NCI-H2171 (cell line): ENCODE data around the gene NCAPH2.
"Not testable (repeated sequence)": the region's sequence is repeated elsewhere in the genome, so short reads cannot be mapped to it uniquely, and the experiment has no call there.

Experiments
- DNase-seq: peaks from one replicate; lab custom pipeline; 2025; lab: John Stamatoyannopoulos, UW

NCAPH2 gene

DNA sequence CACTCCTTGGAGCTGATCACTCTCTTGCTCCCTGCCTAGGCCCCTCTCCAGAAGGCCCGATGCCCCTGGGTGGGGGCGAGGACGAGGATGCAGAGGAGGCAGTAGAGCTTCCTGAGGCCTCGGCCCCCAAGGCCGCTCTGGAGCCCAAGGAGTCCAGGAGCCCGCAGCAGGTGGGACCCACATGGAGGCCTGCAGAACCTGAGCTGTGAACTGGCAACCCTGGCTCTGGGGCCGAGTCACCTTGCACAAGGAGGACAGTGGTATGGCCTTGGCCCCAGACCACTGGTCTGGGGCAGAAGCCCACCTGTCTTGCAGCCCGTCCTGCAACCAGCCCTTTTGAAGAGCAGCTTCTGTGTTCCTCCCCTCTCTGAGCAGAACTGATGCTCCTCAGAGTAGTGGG is 11.1 kb downstream of the NCAPH2 start:
- no peak for DNase-seq

- not testable (repeated sequence) for DNase-seq
These were observed 12.2 kb downstream of the NCAPH2 start for GRCh38 chr22:50520184-50520583.

DNA sequence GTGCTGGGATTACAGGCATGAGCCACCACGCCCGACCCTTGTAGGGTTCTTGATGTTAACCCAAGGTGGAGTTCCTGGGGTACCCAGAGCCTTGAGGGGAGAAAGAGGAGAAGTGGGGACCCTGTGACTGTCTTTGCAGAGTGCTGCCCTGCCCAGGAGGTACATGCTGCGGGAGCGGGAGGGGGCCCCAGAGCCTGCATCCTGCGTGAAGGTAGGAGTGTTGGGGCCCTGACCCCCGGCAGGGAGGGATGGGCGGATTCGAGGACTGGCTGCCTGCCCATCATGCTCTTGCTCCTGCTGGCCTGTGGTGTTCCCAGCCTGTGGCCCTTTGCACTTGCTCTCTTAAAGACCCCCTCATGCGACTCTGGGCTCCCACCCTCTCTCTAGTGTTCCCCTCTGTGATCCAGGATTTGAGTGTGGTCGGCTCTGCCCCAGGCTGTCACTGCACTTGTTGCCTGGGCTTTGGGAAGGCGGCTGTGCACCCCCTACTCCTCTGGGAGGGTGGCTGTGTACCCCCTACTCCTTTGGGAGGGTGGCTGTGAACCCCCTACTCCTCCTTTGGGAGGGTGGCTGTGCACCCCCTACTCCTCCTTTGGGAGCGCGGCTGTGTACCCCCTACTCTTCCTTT is 12.9 kb downstream of the NCAPH2 start:
- DNase-seq = no peak

- no peak for DNase-seq
These were observed 13.7 kb downstream of the NCAPH2 start for GRCh38 chr22:50521710-50522109.

DNA sequence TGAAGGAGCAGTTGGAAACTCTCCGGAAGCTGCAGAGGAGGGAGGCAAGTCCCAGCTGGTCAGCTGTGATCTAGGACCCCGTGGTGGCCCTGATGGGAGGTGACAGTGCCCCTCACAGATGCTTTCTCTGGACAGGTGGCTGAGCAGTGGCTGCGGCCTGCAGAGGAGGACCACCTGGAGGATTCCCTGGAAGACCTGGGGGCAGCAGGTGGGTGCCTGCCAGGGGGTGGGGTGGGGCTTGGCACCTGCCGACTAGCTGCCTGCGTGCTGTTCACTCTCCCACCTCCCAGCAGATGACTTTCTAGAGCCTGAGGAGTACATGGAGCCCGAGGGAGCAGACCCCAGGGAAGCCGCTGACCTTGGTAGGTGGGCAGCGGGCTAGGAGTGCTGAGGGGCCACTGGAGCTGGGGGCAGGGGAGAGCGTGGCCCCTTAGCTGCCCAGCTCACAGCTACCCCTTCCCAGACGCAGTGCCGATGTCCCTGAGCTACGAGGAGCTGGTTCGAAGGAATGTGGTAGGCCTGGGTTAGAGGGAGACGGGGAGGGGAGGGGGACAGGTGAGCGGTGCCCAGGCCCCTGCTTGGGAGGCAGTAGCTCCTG is 14.3 kb downstream of the NCAPH2 start:
- DNase-seq = no peak

- DNase-seq = no peak
These were observed 14.9 kb downstream of the NCAPH2 start for GRCh38 chr22:50522806-50523438.

DNA sequence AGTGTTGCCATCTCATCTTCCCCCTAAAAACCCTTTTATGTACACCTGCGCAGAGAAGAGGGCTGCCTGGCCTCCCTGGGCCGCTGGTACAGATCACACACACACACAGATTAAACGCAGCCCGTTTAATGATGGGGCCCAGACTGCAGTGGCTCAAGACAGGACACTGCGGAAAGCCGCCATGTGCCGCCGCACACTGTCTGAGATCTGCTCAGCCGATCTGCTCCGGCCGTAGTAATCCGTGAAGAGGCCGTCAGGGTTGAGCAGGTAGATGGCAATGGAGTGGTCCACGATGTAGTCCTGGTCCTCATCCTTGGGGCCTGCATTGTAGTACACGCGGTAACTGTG is 15.4 kb downstream of the NCAPH2 start:
- no peak for DNase-seq

DNA sequence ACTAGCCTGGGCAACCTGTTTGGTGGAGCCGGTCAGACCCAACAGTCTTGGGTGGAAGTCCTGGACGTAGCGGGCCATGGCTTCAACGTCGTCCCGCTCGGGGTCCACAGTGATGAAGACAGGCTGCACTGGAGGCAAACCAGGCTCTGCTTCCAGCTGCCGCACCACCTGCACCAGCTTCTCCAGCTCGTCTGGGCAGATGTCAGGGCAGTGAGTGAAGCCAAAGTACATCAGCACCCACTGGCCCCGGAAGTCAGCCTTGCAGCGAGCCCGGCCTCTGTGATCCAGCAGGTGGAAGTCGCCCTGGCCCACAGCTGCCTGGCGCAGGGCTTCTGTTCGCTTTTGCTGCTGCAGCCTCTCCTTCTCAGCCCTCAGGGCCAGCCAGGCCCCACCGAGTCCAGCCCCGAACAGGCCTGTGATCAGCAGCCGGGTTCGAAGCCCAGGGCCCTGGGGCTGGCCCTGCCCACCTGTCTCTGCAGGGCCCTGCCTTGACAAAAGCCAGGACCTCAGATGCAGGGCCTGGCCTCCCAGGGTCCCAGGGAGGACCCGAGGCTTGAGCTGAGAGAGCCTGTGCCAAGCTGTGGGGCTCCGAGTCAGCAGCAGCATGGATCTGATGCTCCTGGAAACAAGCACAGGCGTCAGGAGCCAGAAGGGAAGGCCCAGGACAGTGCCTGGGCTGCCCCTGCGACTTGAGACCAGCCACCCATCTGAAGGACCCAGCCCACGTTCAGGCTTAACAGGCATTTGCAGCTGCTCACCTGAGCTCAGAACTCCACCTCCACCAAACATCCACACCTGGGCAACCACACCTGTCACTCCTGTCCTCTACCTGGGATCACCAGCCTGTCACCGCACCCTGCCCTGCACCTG is 16.0 kb downstream of the NCAPH2 start:
- DNase-seq = no peak

DNA sequence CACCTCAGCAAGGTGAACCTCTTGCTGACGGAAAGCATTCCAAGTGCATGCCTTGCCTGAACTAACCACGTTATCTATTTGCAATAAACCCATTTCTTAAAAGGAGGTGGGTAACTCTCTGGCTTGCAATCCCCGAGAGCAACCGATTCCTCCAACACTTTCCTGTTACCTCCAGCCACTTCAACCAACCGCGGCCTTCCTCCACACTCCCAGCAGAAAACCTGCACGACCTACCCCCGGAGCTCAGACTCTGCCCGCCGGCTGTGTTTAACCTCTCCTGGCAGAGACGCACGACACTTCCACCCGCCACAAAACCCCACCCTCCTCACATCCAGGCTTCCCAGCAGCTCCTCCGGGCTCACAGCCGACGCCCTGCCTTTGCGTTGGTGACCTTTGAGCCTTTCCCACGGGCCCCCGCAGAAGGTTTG is 16.7 kb downstream of the NCAPH2 start:
- no peak for DNase-seq

DNA sequence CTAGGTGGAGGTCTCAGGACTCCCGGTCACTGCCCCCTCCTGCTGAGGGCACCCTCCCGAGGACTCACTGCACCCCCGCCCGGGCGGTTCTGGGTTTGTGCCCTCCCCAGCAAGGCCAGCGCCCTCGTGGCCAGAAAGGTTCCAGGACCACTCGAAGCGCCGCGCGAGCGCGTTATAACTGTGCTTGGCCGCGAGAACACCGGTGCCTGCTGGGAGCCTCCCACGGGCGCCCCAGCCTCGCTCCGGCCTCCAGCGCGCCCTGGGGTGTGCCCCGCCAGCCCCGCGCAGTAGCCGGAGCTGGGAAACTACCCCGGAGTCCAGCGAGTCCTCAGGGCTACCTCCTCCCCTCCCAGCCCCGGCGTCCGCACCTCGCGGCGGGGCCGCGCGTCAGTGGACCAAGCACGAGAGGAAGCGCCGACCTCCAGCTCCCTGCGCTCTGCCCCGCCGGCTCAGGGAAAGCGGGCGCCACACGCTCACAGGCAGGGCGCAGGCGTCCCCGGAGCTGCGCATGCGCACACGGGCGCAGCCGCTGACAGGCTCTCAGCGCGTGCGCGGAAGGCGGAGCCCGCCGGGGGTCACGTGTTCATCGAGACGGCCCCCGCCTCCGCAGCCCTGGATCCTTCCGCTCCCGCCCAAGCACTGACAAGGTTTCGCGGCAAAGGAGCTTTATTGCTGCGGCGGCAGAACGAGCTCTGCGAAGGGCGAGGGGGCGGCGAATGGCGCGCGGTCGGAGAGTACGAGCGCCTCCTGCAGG is 17.3 kb downstream of the NCAPH2 start, which contains the start of gene SCO2:
SCO2 (minus strand) TSS at position 495 of the 754 bp plus-strand sequence. CDS start 1,187 bp downstream, outside the sequence.
- peak; percentile 97 for DNase-seq

GRCh38 chr22:50525858-50526107 is 17.8 kb downstream of the NCAPH2 start:
- DNase-seq = no peak

DNA sequence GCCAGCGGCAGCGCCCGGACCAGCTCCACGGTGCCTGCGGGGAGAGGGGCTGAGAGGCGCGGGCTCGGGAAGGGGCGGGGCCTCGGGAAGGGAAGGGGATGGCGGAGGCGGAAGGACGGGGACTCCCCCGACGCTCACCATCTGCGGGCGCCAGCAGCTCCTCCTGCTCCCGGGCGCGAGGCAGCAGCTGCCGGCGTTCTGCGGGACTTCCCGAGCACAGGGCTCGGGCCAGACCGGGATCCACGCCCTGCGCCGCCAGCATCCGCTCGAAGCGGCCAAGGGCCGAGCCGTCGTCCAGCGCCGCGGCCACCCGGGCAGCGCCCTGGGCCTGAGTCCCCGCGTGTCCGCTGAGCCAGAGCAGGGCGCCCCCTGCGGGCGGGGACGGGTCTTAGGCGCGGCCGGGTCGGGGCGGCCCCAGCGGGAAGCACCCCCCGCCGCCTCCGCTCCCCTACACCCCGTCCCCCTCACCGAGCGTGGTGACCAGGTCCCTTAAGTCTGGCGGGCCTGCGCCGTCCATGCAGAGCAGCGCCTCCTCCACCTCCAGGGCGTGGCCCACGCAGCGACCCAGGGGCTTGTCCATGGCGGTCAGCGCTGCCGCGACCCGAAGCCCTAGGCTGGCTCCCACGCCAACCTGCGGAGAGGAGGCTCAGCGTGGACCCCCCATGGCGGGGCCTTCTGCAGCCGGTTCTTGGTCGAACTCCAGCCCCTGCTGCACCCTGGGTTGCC is 18.2 kb downstream of the NCAPH2 start:
- DNase-seq = peak; percentile 88

GRCh38 chr22:50526834-50527801 is 19.1 kb downstream of the NCAPH2 start:
- DNase-seq = no peak

GRCh38 chr22:50527921-50528681 is 20.1 kb downstream of the NCAPH2 start:
- DNase-seq = no peak

DNA sequence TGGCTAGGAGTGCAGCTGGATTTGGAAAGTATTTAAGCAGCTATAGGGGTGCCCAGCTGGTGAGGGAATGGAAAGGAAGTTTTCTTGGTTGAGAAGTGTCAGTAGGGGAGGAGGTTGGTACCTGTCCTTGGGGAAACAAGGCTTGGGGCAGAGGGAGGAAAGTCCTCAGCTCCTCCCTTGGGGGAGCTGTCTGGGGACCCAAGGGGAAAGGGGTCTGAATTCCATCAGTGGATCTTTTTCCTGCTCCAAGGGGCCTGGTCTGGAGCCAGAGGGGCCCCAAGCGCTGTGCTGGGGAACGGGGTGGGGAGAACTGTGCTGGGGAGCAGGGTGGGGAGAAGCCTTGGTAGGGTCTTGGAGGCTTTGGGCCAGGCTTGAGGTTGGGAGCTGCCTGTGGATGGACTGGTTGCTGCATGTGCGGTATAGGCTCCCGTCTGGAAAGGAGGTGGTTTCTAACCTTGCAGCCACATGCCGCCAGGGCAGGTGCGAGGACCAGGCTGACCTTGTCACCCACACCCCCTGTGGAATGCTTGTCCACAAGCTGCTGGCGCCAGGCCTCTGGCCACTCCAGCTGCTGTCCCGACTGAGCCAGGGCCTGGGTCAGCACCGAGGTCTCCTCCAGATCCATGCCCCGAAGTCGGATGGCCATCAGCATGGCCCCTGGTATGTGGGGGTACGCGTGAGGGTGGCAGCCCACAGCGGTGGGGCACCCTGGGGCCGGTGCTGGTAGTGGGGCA is 20.8 kb downstream of the NCAPH2 start:
- DNase-seq = no peak

- DNase-seq = no peak
These were observed 21.4 kb downstream of the NCAPH2 start for GRCh38 chr22:50529416-50529896.

DNA sequence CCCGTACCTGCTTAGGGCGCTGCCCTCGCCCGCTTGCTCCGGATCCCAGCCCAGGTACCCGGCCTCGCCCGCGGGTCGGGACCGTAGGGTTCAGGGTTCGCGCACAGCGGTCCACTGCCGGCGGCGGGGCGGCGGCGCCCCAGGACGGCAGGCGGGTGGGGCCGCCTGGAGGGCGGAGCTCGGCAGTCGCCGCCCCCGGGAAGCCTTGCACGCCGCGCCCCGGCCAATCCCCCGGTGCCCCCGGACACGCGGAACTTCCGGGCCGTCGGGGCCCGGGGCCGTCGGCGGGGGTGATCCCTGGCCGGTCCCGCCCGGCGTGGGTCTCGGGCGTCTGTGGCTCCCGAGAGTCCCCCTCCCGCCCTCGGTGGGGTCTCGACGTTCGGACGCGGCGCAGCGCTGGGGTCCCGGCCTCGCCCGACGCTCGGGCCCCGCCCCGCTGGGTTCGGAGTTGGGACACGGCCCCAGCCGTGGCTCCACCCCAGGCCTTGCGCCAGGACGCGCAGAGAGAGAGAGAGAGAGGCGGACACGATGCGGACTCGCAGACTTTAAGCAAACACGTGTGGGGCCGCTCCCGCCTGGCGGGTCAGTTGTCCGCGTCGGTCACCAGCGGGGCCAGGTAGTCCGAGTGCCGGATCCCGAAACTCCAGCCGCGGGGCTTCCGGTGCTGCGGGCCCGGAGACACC is 22.0 kb downstream of the NCAPH2 start, which contains the start of gene TYMP:
TYMP (minus strand) TSS at position 116 of the 683 bp plus-strand sequence. CDS start 303 bp downstream, outside the sequence.
- DNase-seq = no peak

DNA sequence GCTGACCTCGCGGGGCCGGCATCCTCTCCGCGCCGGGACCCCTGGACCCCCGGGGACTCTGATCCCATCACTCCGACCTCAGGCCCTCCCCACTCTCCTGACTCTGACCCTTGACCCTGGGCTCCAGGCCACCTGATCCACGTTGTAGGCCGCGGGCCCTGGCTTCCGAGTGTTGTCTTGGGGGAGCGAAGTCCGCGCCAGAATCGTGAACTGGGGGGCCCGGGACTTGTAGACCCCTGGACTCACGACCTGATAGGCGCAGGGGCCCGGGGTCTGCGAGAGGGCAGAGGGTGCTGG is 22.5 kb downstream of the NCAPH2 start:
- no peak for DNase-seq
